Stimulated activated CD4-positive, alpha-beta T cell treated with anti-CD3 and anti-CD28 coated beads, Interleukin-1b, Interleukin-23, amount 100 ng/mL, for 4 hours (primary cell): ENCODE data around the gene ROBO1.

Experiments
- DNase-seq, 2 donors: peaks; one replicate each; pipeline ENCODE4 v3.0.0-alpha.2; 2020; ENCODE audit warnings: low read depth in 2 of 2

The ROBO1 gene

DNA sequence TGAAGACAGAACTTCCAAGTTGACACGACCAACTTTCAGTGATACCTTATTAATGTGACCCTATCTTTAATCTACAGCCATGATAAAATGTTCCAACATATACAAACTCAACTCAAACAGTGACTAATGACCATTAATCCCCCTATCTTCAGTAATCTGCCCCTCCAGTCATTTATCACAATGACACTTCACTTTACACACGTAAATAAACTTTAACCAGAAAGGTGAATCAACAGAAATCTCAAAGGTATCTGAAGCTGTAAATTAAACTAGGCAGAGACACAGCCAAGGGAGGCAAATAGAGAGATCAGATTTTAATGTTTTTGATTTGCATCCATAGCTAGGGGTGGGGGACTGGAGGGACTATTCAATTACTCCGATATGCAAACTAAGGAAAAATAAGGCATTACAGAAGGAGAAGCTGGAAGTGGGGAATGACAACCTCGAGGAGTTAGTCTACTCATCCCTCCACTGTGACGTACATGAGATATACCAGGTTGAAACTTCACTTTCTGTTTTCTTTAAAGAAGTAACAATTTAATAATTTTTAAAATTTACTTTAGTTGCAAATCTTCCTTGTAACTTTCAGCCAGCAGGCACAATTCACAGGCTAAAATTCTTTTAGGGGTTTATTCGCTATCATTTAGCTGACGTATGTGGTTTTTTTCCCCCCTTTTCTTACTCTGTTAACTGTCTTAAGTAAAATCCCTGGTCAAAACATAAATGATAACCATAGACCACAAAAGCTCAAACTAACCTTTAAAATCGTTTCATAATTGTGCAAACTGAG lies 751.0 kb downstream of the ROBO1 start:
- DNase-seq = no peak

DNA sequence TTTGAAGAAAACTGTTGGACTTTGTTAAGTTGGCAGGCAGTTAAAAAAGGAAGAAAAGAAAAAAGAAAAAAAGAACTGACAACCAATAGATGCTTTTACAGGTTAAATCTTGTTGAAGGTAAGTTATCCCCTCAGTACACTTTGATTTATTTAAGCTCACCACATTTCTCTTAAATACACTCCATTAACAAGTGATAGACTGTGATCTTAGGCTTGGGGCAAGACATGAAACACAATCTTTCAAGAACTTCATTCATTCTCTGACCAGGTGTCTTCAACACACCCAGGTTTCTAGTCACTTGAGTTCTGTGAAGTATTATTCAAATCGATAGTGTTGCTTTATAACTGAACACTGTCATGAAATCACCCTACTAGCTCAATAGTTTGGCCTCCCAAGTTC lies 751.9 kb downstream of the ROBO1 start:
- no peak for DNase-seq

- DNase-seq = no peak
These were observed 754.8 kb downstream of the ROBO1 start for GRCh38 chr3:79012946-79013362.

GRCh38 chr3:79012530-79012913 lies 755.3 kb downstream of the ROBO1 start:
- DNase-seq = no peak

GRCh38 chr3:79011821-79012529 lies 755.8 kb downstream of the ROBO1 start:
- no peak for DNase-seq

DNA sequence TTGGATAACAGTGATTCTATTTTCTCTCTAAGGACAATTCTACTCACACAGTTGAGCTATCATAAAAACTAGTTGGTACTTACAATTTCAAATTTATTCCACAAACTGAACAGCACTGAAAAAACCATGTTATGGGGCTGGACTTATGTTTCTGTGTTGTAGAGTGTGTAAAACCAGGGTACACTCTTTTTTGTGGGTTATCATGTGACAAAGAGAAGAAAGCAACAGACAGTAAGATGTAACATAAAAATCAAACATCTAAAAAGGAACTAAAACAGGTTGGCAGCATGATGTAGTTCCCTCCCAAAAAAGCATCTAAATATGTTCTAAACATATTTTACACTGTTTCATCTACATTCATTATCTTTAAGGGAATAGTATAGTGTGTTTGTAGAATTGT lies 757.9 kb downstream of the ROBO1 start:
- no peak for DNase-seq

- DNase-seq = no peak
These were observed 761.7 kb downstream of the ROBO1 start for GRCh38 chr3:79006077-79006476.

DNA sequence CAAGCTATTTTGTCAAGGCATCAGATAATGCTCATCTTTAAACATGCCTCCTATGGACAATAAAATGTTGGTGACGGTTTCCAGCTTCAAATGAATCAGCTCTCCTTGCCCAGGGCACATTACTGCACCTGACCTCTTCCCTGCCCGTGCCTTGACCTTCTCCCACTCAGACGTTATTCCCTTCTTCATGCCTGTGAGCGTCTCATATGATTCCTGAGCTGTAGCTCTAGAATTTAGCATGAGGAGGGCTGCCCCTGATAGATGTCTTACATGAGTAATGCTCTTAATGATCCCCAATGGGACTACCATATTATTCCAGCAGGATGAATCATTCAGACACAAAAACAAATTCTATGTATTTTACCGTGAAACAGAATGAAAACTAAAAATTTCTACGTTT lies 762.7 kb downstream of the ROBO1 start:
- DNase-seq = no peak

GRCh38 chr3:79003994-79004393 lies 763.8 kb downstream of the ROBO1 start:
- no peak for DNase-seq

DNA sequence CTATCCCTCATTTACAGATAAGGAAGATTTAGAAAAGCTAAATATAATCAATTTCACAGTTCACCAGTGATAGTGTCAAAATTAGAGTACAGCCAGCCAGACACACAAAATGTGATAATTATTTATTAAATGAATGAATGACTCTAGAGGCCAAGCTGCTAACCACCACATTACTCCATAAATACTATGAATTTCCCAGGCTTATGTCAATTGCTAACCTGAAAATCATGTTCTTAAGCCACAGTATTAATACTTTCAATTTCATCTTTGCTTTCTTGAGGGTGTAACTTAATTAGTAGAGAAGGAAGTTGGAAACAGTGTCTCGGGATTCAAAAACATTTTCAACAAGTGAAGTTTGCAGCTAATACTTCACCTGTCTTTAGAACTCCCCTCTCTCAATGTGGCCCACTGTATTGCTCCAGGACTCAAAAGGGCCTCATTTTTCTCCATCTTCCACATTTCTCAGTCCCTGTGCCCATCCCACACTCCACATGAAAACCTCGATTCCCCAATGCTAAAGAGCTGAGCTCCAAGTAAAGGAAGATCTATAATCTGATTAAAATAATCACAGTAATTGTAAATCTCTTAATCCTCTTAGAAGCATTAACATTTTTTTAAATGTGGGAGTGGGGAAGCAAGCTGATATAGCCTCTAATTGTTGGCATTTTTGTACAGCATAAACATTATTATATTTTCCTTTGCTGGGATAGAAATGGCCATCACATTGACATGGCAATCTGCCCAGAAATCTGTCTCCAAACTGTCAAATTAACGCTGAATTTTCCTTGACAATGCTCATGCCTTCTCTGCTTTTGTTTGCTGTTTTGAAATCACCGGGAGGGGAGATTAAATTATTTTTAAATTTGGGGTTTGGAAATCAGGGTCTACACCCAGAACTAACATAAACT lies 765.1 kb downstream of the ROBO1 start:
- DNase-seq = no peak

- DNase-seq = no peak
These were observed 766.5 kb downstream of the ROBO1 start for GRCh38 chr3:79001255-79001654.

DNA sequence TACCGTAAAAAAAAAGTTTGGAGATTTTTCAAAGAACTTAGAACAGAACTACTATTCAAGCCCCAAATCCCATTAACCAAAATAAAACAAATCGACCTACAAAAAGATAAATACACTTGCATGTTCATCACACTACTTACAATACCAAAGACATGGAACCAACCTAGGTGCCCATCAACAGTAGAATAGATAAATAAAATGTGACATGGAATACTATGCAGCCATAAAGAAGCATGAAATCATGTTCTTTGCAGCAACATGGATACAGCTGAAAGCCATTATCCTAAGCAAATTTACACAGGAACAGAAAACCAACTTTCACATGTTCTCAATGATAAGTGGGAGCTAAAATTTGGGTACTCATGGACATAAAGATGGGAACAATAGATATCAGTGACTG lies 768.7 kb downstream of the ROBO1 start:
- no peak for DNase-seq

DNA sequence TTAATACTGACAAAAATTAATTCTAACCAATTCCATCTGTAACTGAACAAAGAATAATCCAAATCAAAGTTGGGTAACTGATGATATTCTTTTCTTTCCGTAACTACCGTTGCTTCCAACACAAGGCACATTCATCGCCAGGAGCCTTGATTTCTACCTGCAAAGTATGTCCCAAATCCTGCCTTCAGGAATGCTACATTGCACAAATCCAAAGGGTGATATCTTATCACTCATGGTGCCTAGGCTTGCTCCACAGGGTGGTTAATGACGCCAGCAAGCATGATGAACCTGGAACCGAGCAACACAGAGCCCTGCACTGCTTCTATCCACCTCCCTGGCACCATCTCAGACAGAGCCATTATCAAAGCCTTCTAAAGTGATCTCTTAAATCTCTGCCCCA lies 772.7 kb downstream of the ROBO1 start:
- DNase-seq = no peak

DNA sequence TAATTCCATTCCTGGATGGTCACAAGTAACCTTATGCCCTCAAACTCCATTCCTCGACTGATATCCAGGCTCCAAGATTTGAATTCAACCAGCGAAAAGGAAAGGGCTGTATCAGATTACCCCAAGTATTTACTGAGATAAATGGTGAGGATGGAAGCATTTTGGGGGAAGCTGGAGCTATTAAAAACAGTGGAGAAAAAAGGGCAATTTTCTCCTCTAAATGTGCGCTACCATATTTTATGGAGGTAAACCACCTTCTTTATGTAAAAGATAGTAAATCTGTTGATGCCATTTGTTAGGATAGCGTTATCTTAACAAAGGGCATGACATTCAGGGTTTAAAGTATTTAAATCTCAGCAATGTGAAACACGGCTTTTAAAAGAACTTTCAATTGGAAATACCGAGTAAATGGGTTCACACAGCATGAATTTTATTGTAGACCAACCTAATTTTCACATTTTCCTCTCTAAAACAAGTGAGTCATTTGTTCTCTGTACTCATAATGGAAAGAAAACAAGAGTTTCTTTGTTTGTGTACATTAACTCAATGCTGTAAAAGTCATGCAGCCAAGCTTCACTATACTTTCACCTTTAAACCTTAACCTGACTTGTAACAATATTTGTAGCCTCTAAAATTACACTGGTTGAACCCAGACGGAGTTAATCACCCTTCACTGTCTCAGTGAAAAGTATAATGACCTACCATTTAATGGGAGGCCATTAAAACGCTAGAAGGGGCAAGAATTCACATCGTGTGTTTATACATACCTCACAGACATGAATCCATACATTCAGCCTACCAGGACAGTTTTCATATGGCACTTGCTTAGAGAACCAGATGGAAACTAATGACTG lies 773.4 kb downstream of the ROBO1 start:
- DNase-seq = no peak

DNA sequence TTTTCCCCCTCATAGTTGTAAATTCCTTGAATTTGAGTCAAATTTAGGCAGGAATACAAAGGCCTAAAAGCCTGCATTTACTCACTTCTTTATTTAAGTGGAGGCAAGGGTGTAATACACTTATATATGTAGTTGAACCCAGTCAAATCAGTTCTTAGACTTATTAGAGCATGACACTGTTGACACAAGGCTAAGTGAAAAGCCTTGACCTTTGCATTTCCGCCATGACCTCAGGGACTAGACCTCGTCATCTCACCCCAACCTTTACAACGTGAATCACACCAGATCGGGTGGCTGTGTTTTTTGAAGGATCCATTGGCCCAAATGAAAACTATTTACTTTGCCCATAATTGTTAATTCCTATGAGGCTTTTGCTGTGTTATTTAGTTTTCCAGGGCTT lies 774.4 kb downstream of the ROBO1 start:
- DNase-seq = no peak

- DNase-seq = no peak
These were observed 775.0 kb downstream of the ROBO1 start for GRCh38 chr3:78992830-78993229.

DNA sequence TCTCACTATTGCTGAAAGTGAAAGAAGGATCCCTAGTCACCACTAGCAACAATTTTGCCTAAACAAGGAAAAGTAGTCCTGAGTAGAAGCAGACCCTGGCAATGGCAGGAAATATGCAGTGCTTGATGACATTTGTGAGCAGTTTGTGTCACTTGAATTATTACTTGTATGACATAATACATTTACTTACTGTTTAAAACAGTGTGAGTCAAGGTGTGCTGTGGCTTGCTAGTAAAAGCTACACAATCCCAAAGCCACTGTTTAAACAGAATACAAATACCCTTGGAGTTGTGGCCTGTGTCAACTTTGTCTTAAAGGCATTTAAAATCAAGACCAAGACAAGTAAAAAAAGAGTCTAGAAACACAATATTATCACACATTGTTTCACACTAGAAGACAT lies 775.4 kb downstream of the ROBO1 start:
- DNase-seq = no peak

DNA sequence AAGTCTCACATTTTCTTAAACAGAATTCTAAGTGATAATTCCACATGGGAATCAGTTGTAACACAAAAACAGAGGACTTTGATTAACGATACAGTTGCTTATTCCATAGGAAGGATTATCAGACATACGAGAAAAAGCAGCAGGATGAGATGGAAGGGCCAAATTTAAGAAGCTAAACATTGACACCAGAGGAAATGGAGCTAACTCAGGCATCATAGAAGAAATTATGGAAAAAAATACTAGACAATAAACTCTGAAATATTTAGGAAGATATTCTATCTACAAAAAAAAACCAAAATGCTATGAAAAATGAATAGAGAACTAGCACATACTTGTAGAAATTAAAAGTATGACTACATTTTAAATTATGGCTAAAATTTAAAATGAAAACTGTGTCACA lies 776.1 kb downstream of the ROBO1 start:
- no peak for DNase-seq

DNA sequence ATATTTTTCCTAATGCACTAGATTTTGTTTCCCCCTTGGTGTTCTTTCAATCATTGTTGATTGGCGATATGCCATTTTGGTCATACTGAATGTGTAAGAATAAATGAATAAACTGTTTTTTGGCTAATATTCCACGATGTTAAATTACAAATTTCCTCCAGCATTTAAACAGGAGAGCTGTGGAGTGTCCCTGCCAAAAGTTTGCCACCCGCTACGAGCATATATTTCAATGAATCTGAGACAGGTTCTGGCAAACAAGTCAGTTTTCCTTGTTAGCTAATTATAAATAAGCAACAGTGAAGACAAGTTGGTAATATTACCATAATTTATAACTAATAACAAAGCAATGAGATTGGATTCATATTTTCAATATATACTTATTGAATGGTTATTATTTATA lies 777.6 kb downstream of the ROBO1 start:
- DNase-seq = no peak

DNA sequence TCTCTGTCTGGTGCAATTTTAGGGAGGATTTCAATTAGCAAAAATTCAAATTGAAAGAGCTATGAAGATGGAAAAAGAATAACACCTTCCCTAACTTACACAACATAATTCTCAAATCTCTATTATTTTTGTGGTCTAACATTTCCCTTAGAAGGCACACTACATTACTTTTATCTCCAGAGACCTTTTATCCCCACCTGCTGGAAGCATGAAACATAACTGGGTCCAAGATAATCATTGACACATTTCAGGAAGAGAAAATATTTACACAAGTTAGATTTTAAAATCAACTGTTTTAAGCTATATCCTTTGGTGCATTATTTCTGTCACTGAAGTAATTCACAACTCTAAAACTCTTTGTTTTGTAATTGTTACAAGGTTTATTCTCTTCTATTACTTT lies 779.5 kb downstream of the ROBO1 start:
- no peak for DNase-seq

GRCh38 chr3:78986416-78987101 lies 781.2 kb downstream of the ROBO1 start:
- DNase-seq = no peak
